KBM-7 (cell line): ENCODE results near the gene VTI1B.

ENCODE experiments used
- DNase-seq: peaks from one replicate; pipeline ENCODE4 v3.0.0-alpha.2; 2015
- in situ Hi-C: fragments of 300-500 bp; cut with MboI; formaldehyde crosslinking; loops from 2 replicates; pipeline ENCODE4 v1.14.3; 2020; ENCODE audit warnings: low sequenced_read_pairs, low pct_unique_long_range_greater_than_20kb, mixed read lengths

VTI1B gene

GRCh38 chr14:67683842-67684241 is 9.4 kb upstream of the VTI1B start:
- in situ Hi-C loops: no loop called here
- DNase-seq: no peak

- in situ Hi-C loops: no loop called here
- peak; percentile 79 for DNase-seq
Observed at GRCh38 chr14:67680941-67681340, 6.5 kb upstream of the VTI1B start.

- in situ Hi-C loops: no loop called here
- DNase-seq: no peak
Observed at GRCh38 chr14:67680121-67680602, 5.7 kb upstream of the VTI1B start.

GRCh38 chr14:67679006-67679405 is 4.6 kb upstream of the VTI1B start:
- DNase-seq: no peak
- in situ Hi-C loops: no loop called here

- no peak for DNase-seq
- in situ Hi-C loops: no loop called here
Observed at GRCh38 chr14:67675219-67675582, 769 bp upstream of the VTI1B start.

- DNase-seq: peak; percentile 67
- in situ Hi-C loops: no loop called here
Observed at GRCh38 chr14:67674139-67674479, 323 bp downstream of the VTI1B start.

- in situ Hi-C loops: no loop called here
- no peak for DNase-seq
Observed at GRCh38 chr14:67673451-67673850, 981 bp downstream of the VTI1B start.

- DNase-seq: no peak
- in situ Hi-C loops: no loop called here
Observed at GRCh38 chr14:67668559-67668958, 5.9 kb downstream of the VTI1B start.

- in situ Hi-C loops: no loop called here
- DNase-seq: peak; percentile 74
Observed at GRCh38 chr14:67666750-67667449, 7.5 kb downstream of the VTI1B start.

GRCh38 chr14:67665868-67666267 is 8.6 kb downstream of the VTI1B start:
- DNase-seq: no peak
- in situ Hi-C loops: no loop called here

GRCh38 chr14:67663633-67664032 is 10.8 kb downstream of the VTI1B start:
- in situ Hi-C loops: no loop called here
- peak; percentile 24 for DNase-seq

- DNase-seq: no peak
- in situ Hi-C loops: no loop called here
Observed at GRCh38 chr14:67653651-67654280, 20.7 kb downstream of the VTI1B start.

- DNase-seq: no peak
- in situ Hi-C loops: no loop called here
Observed at GRCh38 chr14:67652189-67652588, 22.2 kb downstream of the VTI1B start.

- in situ Hi-C loops: no loop called here
- no peak for DNase-seq
Observed at GRCh38 chr14:67650694-67651093, 23.7 kb downstream of the VTI1B start.

- in situ Hi-C loops: no loop called here
Observed at GRCh38 chr14:67650151-67650550, 24.3 kb downstream of the VTI1B start.

GRCh38 chr14:67646131-67646530 is 28.3 kb downstream of the VTI1B start:
- in situ Hi-C loops: no loop called here
- no peak for DNase-seq

More at GRCh38 chr14:67650151-67650550, 24.3 kb downstream of the VTI1B start:
- no peak for DNase-seq

- DNase-seq: no peak
- in situ Hi-C loops: no loop called here
Observed at GRCh38 chr14:67645414-67645813, 29.0 kb downstream of the VTI1B start.

- no peak for DNase-seq
Observed at GRCh38 chr14:67644428-67644827, 30.0 kb downstream of the VTI1B start.

GRCh38 chr14:67643713-67644112 is 30.7 kb downstream of the VTI1B start:
- in situ Hi-C loops: no loop called here
- no peak for DNase-seq

More at GRCh38 chr14:67644428-67644827, 30.0 kb downstream of the VTI1B start:
- in situ Hi-C loops: no loop called here

- in situ Hi-C loops: no loop called here
- no peak for DNase-seq
Observed at GRCh38 chr14:67641902-67642749, 32.3 kb downstream of the VTI1B start.
